Measurements from ENCODE around the gene BCAS1.

BCAS1 gene

GRCh38 chr20:53949319-53949839 is 121.0 kb downstream of the BCAS1 start:
- TF ChIP-seq GATA1 (IDR thresholded peaks at IDR 0.05; ENCODE audit: low read depth, low read length) (no peak), POLR2A (IDR thresholded peaks at IDR 0.05; ENCODE audit: low read length) (no peak)
- no peak for DNase-seq

- TF ChIP-seq POLR2A (IDR thresholded peaks at IDR 0.05; ENCODE audit: low read length), result no peak
- no peak for TF ChIP-seq GATA1 (IDR thresholded peaks at IDR 0.05; ENCODE audit: low read depth, low read length)
- no peak for DNase-seq
Measured at GRCh38 chr20:53948383-53949318, 121.7 kb downstream of the BCAS1 start.

- no peak for DNase-seq
- TF ChIP-seq GATA1 (IDR thresholded peaks at IDR 0.05; ENCODE audit: low read depth, low read length), result no peak
- no peak for TF ChIP-seq POLR2A (IDR thresholded peaks at IDR 0.05; ENCODE audit: low read length)
Measured at GRCh38 chr20:53947501-53948195, 122.7 kb downstream of the BCAS1 start.

- no peak for DNase-seq
- TF ChIP-seq POLR2A (IDR thresholded peaks at IDR 0.05; ENCODE audit: low read length), result no peak
- no peak for TF ChIP-seq GATA1 (IDR thresholded peaks at IDR 0.05; ENCODE audit: low read depth, low read length)
Measured at GRCh38 chr20:53946106-53946505, 124.3 kb downstream of the BCAS1 start.

GRCh38 chr20:53945478-53945877 is 124.9 kb downstream of the BCAS1 start:
- no peak for DNase-seq
- TF ChIP-seq GATA1 (IDR thresholded peaks at IDR 0.05; ENCODE audit: low read depth, low read length), result no peak
- TF ChIP-seq POLR2A (IDR thresholded peaks at IDR 0.05; ENCODE audit: low read length), result no peak

- no peak for TF ChIP-seq GATA1 (IDR thresholded peaks at IDR 0.05; ENCODE audit: low read depth, low read length)
- no peak for TF ChIP-seq POLR2A (IDR thresholded peaks at IDR 0.05; ENCODE audit: low read length)
- DNase-seq, result no peak
Measured at GRCh38 chr20:53944796-53945195, 125.6 kb downstream of the BCAS1 start.

- TF ChIP-seq GATA1 (IDR thresholded peaks at IDR 0.05; ENCODE audit: low read depth, low read length), result no peak
- TF ChIP-seq POLR2A (IDR thresholded peaks at IDR 0.05; ENCODE audit: low read length), result no peak
- peak; percentile 44 to 62 for DNase-seq
Measured at GRCh38 chr20:53943522-53944291, 126.7 kb downstream of the BCAS1 start.

- TF ChIP-seq GATA1 (IDR thresholded peaks at IDR 0.05; ENCODE audit: low read depth, low read length) (no peak), POLR2A (IDR thresholded peaks at IDR 0.05; ENCODE audit: low read length) (no peak)
- DNase-seq, result no peak
Measured at GRCh38 chr20:53942973-53943372, 127.4 kb downstream of the BCAS1 start.

- TF ChIP-seq POLR2A (IDR thresholded peaks at IDR 0.05; ENCODE audit: low read length) (no peak), GATA1 (IDR thresholded peaks at IDR 0.05; ENCODE audit: low read depth, low read length) (no peak)
- no peak for DNase-seq
Measured at GRCh38 chr20:53942472-53942816, 128.0 kb downstream of the BCAS1 start.

GRCh38 chr20:53941680-53942471 is 128.5 kb downstream of the BCAS1 start:
- TF ChIP-seq GATA1 (IDR thresholded peaks at IDR 0.05; ENCODE audit: low read depth, low read length) (no peak), POLR2A (IDR thresholded peaks at IDR 0.05; ENCODE audit: low read length) (no peak)
- no peak for DNase-seq

- DNase-seq, result peak in 1 of 2 experiments; percentile 15
- TF ChIP-seq GATA1 (IDR thresholded peaks at IDR 0.05; ENCODE audit: low read depth, low read length) (no peak), POLR2A (IDR thresholded peaks at IDR 0.05; ENCODE audit: low read length) (no peak)
Measured at GRCh38 chr20:53940907-53941545, 129.4 kb downstream of the BCAS1 start.

GRCh38 chr20:53940360-53940702 is 130.1 kb downstream of the BCAS1 start:
- TF ChIP-seq GATA1 (IDR thresholded peaks at IDR 0.05; ENCODE audit: low read depth, low read length) (no peak), POLR2A (IDR thresholded peaks at IDR 0.05; ENCODE audit: low read length) (no peak)
- DNase-seq, result no peak

Measured in erythroblast (primary cell).